HG02938 (cell line): ENCODE data around the gene ZSCAN5A.
"Not testable (repeated sequence)": the region's sequence is repeated elsewhere in the genome, so short reads cannot be mapped to it uniquely, and the experiment has no call there.

ENCODE experiments used
- ATAC-seq: cut with Tn5 transposase; IDR thresholded peaks from one replicate; pipeline ENCODE4 v1.9.1; 2021; ENCODE audit warnings: mild to moderate bottlenecking, moderate library complexity; ENCODE audit not compliant: unreplicated experiment

Gene ZSCAN5A

DNA sequence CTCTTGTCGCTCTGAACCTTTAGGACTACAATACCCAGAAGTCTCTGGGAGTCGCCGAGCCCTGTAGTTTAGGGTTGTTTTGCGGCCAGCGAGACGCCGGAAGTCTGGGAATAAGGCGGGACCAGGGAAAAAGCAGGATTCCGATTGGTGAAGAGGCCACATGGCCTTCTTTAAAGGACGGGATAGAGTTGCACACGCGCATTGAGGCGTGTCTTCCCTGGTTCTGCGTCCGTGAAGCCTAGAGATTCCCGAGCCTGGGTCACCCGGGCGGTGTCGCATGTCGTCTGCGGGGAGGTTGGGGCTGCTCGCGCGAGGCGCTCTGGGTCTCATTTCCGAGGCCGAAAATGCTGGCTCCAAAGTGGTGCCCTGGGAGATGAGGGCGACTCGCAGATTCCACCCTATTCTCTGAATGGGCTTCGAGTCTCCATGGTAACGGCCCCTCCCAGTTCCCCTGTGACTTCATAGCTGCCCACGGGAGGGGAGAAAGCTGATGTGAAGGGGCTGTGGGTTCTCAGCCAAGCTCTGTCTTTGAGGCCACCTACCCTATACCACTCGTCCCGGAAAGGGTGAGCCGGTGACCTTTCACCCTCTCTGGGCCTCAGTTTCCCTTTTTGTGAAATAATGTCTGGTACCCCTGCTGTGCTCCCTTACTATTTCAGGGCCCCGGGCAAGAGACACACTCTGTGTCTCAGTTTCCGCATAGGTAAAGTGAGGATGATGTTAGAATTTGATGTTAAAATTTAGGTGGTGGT, 614 bp upstream of the ZSCAN5A start:
- ATAC-seq, result peak; percentile 83

DNA sequence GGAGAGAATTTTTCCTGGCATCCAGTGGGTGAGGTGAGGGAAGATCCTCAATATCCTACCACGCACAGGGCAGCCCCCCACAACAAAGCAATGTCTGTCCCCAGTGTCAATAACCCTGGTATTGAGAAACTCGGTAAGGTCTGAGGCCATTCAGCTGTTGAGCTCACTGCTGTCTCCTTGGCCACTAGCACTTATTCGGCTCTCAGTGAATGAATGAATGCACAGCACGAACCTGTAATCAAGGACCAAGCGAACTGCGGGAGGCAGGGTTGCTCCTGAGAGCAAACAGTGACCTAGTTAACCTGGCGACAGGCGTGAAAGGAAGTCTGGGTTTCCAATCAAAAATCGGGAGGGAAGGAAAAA, 640 bp downstream of the ZSCAN5A start:
- ATAC-seq, result no peak

GRCh38 chr19:56312787-56313657, 1.6 kb downstream of the ZSCAN5A start:
- ATAC-seq, result no peak

- ATAC-seq, result no peak
Measured at GRCh38 chr19:56312342-56312741, 2.3 kb downstream of the ZSCAN5A start.

GRCh38 chr19:56310462-56310861, 4.2 kb downstream of the ZSCAN5A start:
- no peak for ATAC-seq

- peak; percentile 46 for ATAC-seq
Measured at GRCh38 chr19:56309511-56310185, 5.0 kb downstream of the ZSCAN5A start.

- ATAC-seq, result no peak
Measured at GRCh38 chr19:56308792-56309191, 5.8 kb downstream of the ZSCAN5A start.

GRCh38 chr19:56307062-56307461, 7.6 kb downstream of the ZSCAN5A start:
- ATAC-seq, result not testable (repeated sequence)

DNA sequence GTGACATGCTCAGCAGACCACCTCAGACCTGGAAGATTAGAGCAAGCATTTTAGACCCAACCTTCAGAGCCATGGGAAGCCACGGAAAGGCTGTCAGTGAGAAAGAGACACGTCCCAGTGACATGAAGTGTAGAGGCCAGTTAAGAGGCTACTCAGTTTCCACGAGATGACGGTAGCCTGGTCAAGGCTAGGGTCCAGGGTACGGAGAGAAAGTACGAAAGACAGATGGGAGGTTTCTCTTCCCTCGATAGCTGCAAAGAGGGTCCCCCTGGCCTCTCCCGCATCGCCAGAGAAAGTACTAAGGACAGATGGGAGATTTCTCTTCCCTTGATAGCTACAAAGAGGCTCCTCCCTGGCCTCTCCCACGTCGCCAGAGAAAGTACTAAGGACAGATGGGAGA, 8.6 kb downstream of the ZSCAN5A start:
- no peak for ATAC-seq

- no peak for ATAC-seq
Measured at GRCh38 chr19:56304243-56304642, 10.4 kb downstream of the ZSCAN5A start.

DNA sequence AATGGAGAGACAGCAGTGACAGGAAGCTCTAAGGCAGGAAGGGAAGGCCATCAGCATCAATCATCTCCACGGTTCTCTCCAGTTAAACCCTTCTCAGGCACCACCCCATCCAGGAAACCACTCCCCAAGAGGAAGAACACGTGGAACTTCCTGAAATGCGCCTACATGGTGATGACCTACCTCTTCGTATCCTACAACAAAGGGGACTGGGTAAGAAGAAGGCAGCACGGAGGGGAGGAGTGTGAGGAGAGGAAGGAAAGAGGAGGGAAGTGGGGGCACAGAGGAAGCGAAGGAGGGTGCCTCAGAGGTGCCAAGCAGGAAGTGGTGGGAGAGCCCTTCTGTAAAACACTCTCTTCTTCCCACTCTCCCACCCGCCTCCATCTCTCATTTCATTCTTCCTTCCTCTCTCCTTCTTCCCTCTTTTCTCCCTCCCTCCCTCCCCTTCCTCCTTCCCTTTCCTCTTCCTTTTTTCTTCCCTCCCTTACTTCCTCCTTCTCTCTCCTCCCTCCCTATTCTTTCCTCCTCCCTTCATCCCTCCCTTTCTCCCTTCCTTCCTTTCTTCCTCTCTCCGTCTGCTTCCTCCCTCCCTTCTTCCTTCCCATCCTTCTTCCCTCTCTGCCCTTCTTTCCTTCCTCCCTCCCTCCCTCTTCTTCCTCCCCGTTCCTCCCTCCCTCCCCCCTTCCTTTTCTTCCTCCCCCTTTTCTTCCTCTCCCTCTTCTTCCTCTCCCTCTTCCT, 12.6 kb downstream of the ZSCAN5A start:
- no peak for ATAC-seq

DNA sequence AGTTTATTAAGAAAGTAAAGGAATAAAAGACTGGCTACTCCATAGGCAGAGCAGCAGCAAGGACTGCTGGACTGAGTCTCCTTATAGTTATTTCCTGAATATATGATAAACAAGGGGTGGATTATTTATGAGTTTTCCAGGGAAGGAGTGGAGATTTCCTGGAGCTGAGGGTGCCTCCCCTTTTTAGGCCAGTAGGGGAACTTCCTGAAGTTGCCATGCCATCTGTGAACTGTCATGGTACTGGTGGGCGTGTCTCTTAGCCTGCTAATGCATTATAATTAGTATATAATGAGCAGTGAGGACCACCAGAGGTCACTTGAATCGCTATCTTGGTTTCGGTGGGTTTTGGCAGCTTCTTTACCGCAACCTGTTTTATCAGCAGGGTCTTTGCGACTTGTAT, 13.5 kb downstream of the ZSCAN5A start:
- no peak for ATAC-seq

GRCh38 chr19:56299688-56300087, 15.0 kb downstream of the ZSCAN5A start:
- ATAC-seq, result no peak

GRCh38 chr19:56297010-56297409, 17.6 kb downstream of the ZSCAN5A start:
- no peak for ATAC-seq

DNA sequence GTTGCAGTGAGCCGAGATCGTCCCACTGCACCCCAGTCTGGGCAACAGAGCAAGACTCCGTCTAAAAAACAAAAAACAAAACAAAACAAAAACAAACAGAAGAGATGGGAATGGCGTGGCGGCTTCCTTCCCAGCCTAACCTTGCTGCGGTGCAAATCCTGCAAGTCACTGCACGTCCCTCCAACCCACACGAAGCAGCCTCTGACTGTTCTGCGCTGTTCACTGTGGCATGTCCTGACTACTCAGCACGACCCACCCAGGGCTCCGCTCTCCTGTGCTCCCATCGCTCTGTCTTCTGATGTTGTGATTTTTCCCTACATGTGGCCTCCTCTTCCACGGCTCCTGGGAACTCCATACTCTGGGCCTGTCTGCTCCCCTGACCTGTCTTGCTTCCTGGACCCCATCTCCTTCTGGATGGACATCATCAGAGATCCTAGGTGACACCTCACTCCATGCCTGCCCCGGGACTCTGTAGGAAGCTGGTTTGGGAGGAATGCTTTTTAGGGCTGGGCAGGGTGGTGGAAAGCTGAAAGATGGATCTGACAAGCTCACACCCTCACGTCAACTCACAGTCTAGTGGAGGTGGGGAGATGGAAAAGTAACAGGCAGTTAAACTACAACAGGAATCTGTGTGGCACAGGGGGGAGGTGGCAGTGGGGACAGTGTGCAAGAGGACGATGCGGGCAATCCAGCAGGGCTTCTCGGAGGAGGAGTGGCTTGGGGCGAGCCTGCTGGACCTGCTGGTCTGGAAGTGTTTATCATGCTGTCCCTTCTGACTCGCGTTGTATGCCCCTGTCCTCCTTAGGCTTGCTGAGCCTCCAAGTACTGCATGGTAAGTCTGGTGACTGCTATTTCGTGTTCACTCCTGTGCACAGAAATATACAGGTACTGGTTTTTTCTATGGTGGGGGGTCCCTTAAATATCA, 18.8 kb downstream of the ZSCAN5A start:
- no peak for ATAC-seq

- ATAC-seq, result no peak
Measured at GRCh38 chr19:56294549-56294948, 20.1 kb downstream of the ZSCAN5A start.

- no peak for ATAC-seq
Measured at GRCh38 chr19:56291867-56292266, 22.8 kb downstream of the ZSCAN5A start.

GRCh38 chr19:56290104-56290503, 24.5 kb downstream of the ZSCAN5A start:
- no peak for ATAC-seq

GRCh38 chr19:56284746-56285145, 29.9 kb downstream of the ZSCAN5A start:
- no peak for ATAC-seq

DNA sequence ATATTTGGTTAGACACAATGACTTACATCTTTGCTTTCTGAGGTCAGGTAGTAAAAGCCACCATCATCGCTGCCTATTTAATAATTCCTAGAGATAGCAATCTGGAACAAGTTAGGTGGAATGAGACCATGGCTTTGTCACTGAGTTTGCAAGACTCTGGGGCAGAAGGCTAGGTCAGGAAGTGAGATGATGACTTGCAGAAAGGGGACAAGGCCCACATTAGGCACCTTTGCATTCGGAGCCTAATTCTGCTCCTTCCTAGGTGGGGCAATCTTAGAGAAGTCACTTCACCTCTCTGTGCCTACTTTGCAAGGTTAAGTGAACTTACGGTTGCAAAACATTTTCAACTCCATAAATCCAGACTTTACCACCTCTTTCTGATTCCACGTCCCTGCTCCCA, 31.8 kb downstream of the ZSCAN5A start:
- no peak for ATAC-seq
